Measurements from ENCODE around the gene LMF1.

LMF1 gene

GRCh38 chr16:967077-967541 is 3.7 kb downstream of the LMF1 start:
- H3K4me3 ChIP-seq (ENCODE audit: low read depth in 1 of 5, low read length in 5 of 5) = no peak overlapping the region
- H3K9ac ChIP-seq (ENCODE audit: low read length in 5 of 5) = no peak overlapping the region
- peaks cover 4 to 30% (median 24%) of the 10 kb centered on the region in 5 donors for H3K4me1 ChIP-seq (ENCODE audit: control insufficient read depth in 5 of 5, insufficient read depth in 5 of 5, low read length in 5 of 5)
- peaks cover 0 to 12% (median 4%) of the 10 kb centered on the region in 5 donors for H3K9me3 ChIP-seq (ENCODE audit: control insufficient read depth in 5 of 5, low read length in 5 of 5)
- H3K27me3 ChIP-seq (ENCODE audit: control insufficient read depth in 5 of 5, insufficient read depth in 4 of 5, low read length in 5 of 5) = peaks cover 0 to 2% (median 0%) of the 10 kb centered on the region in 5 donors
- H3K36me3 ChIP-seq (ENCODE audit: control insufficient read depth in 5 of 5, insufficient read depth in 5 of 5, low read length in 5 of 5) = peaks cover 0 to 31% (median 12%) of the 10 kb centered on the region in 5 donors
- H3K27ac ChIP-seq (ENCODE audit: low read depth, low read length) = no peak overlapping the region

GRCh38 chr16:966505-966904 is 4.3 kb downstream of the LMF1 start:
- Histone ChIP-seq H3K36me3 (ENCODE audit: control insufficient read depth in 5 of 5, insufficient read depth in 5 of 5, low read length in 5 of 5) (peaks cover 0 to 31% (median 12%) of the 10 kb centered on the region in 5 donors), H3K9ac (ENCODE audit: low read length in 5 of 5) (no peak overlapping the region), H3K27ac (ENCODE audit: low read depth, low read length) (no peak overlapping the region), H3K9me3 (ENCODE audit: control insufficient read depth in 5 of 5, low read length in 5 of 5) (peaks cover 0 to 11% (median 4%) of the 10 kb centered on the region in 5 donors), H3K4me1 (ENCODE audit: control insufficient read depth in 5 of 5, insufficient read depth in 5 of 5, low read length in 5 of 5) (peaks cover 6 to 30% (median 24%) of the 10 kb centered on the region in 5 donors), H3K27me3 (ENCODE audit: control insufficient read depth in 5 of 5, insufficient read depth in 4 of 5, low read length in 5 of 5) (peaks cover 0 to 2% (median 0%) of the 10 kb centered on the region in 5 donors), H3K4me3 (ENCODE audit: low read depth in 1 of 5, low read length in 5 of 5) (no peak overlapping the region)

DNA sequence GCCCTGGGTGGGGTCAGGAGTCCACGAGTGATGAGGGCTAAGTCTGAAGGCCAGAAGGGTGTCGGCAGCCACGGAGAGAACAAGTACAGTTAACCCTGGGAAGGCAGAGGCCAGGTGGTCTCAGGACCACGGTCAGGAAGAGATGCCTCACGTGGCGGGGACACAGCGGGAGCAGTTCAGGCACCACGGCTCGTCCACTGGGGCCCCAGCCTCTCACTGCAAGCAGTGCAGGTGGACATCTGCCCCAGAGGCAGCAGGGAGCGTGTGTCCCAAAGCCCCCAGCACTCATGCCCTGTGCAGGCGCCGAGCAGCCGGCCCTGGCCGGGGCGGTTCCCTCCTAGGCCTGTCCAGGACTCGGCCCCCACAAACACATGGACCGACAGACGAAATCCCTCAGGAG is 4.7 kb downstream of the LMF1 start:
- H3K36me3 ChIP-seq (ENCODE audit: control insufficient read depth in 5 of 5, insufficient read depth in 5 of 5, low read length in 5 of 5) = peaks cover 0 to 31% (median 12%) of the 10 kb centered on the region in 5 donors
- H3K4me3 ChIP-seq (ENCODE audit: low read depth in 1 of 5, low read length in 5 of 5) = no peak overlapping the region
- no peaks in the 10 kb centered on the region for H3K27me3 ChIP-seq (ENCODE audit: control insufficient read depth in 5 of 5, insufficient read depth in 4 of 5, low read length in 5 of 5)
- peaks cover 0 to 9% (median 4%) of the 10 kb centered on the region in 5 donors for H3K9me3 ChIP-seq (ENCODE audit: control insufficient read depth in 5 of 5, low read length in 5 of 5)
- peaks cover 6 to 26% (median 20%) of the 10 kb centered on the region in 5 donors for H3K4me1 ChIP-seq (ENCODE audit: control insufficient read depth in 5 of 5, insufficient read depth in 5 of 5, low read length in 5 of 5)
- H3K9ac ChIP-seq (ENCODE audit: low read length in 5 of 5) = no peak overlapping the region
- no peak overlapping the region for H3K27ac ChIP-seq (ENCODE audit: low read depth, low read length)

DNA sequence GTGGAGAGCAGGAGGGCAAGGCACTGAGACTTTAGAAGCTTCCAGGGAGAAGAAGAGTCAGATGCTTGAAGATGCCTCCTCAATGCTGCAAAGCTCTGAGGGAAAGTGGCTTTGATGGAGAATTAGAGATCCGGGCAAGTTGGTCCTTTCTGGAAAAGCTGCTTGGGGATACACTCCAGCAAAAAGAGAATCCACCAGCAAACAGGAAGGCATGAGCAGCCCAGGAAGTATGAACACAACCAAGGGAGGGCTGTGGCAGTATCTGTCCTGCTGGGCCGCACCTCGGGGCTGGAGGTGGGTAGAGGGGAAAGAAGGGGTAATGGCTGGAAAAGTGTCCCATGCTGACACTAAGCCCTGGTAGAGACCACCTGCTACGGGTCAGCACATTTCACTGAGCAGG is 5.3 kb downstream of the LMF1 start:
- Histone ChIP-seq H3K9ac (ENCODE audit: low read length in 5 of 5) (no peak overlapping the region), H3K27me3 (ENCODE audit: control insufficient read depth in 5 of 5, insufficient read depth in 4 of 5, low read length in 5 of 5) (no peaks in the 10 kb centered on the region), H3K4me3 (ENCODE audit: low read depth in 1 of 5, low read length in 5 of 5) (no peak overlapping the region), H3K27ac (ENCODE audit: low read depth, low read length) (no peak overlapping the region), H3K9me3 (ENCODE audit: control insufficient read depth in 5 of 5, low read length in 5 of 5) (peaks cover 0 to 9% (median 4%) of the 10 kb centered on the region in 5 donors), H3K4me1 (ENCODE audit: control insufficient read depth in 5 of 5, insufficient read depth in 5 of 5, low read length in 5 of 5) (peaks cover 6 to 26% (median 18%) of the 10 kb centered on the region in 5 donors), H3K36me3 (ENCODE audit: control insufficient read depth in 5 of 5, insufficient read depth in 5 of 5, low read length in 5 of 5) (peaks cover 0 to 31% (median 12%) of the 10 kb centered on the region in 5 donors)

- H3K27ac ChIP-seq (ENCODE audit: low read depth, low read length) = no peak overlapping the region
- no peaks in the 10 kb centered on the region for H3K27me3 ChIP-seq (ENCODE audit: control insufficient read depth in 5 of 5, insufficient read depth in 4 of 5, low read length in 5 of 5)
- peaks cover 6 to 23% (median 13%) of the 10 kb centered on the region in 5 donors for H3K4me1 ChIP-seq (ENCODE audit: control insufficient read depth in 5 of 5, insufficient read depth in 5 of 5, low read length in 5 of 5)
- no peak overlapping the region for H3K9ac ChIP-seq (ENCODE audit: low read length in 5 of 5)
- H3K36me3 ChIP-seq (ENCODE audit: control insufficient read depth in 5 of 5, insufficient read depth in 5 of 5, low read length in 5 of 5) = peaks cover 0 to 31% (median 12%) of the 10 kb centered on the region in 5 donors
- H3K9me3 ChIP-seq (ENCODE audit: control insufficient read depth in 5 of 5, low read length in 5 of 5) = peaks cover 0 to 9% (median 4%) of the 10 kb centered on the region in 5 donors
- no peak overlapping the region for H3K4me3 ChIP-seq (ENCODE audit: low read depth in 1 of 5, low read length in 5 of 5)
These were observed 5.8 kb downstream of the LMF1 start for GRCh38 chr16:965036-965395.

GRCh38 chr16:964356-965035 is 6.3 kb downstream of the LMF1 start:
- no peak overlapping the region for H3K27ac ChIP-seq (ENCODE audit: low read depth, low read length)
- H3K4me1 ChIP-seq (ENCODE audit: control insufficient read depth in 5 of 5, insufficient read depth in 5 of 5, low read length in 5 of 5) = peaks cover 4 to 18% (median 8%) of the 10 kb centered on the region in 5 donors

GRCh38 chr16:963913-964312 is 6.9 kb downstream of the LMF1 start:
- peaks cover 0 to 9% (median 4%) of the 10 kb centered on the region in 5 donors for H3K9me3 ChIP-seq (ENCODE audit: control insufficient read depth in 5 of 5, low read length in 5 of 5)
- no peaks in the 10 kb centered on the region for H3K27me3 ChIP-seq (ENCODE audit: control insufficient read depth in 5 of 5, insufficient read depth in 4 of 5, low read length in 5 of 5)
- H3K4me1 ChIP-seq (ENCODE audit: control insufficient read depth in 5 of 5, insufficient read depth in 5 of 5, low read length in 5 of 5) = peaks cover 0 to 14% (median 5%) of the 10 kb centered on the region in 5 donors
- H3K27ac ChIP-seq (ENCODE audit: low read depth, low read length) = no peak overlapping the region
- H3K36me3 ChIP-seq (ENCODE audit: control insufficient read depth in 5 of 5, insufficient read depth in 5 of 5, low read length in 5 of 5) = peaks cover 0 to 31% (median 12%) of the 10 kb centered on the region in 5 donors
- H3K4me3 ChIP-seq (ENCODE audit: low read depth in 1 of 5, low read length in 5 of 5) = peak overlapping the region in 1 of 5 donors; percentile 14
- H3K9ac ChIP-seq (ENCODE audit: low read length in 5 of 5) = no peak overlapping the region

More at GRCh38 chr16:964356-965035, 6.3 kb downstream of the LMF1 start:
- H3K36me3 ChIP-seq (ENCODE audit: control insufficient read depth in 5 of 5, insufficient read depth in 5 of 5, low read length in 5 of 5) = peaks cover 0 to 31% (median 12%) of the 10 kb centered on the region in 5 donors
- no peak overlapping the region for H3K9ac ChIP-seq (ENCODE audit: low read length in 5 of 5)
- H3K4me3 ChIP-seq (ENCODE audit: low read depth in 1 of 5, low read length in 5 of 5) = no peak overlapping the region
- no peaks in the 10 kb centered on the region for H3K27me3 ChIP-seq (ENCODE audit: control insufficient read depth in 5 of 5, insufficient read depth in 4 of 5, low read length in 5 of 5)
- H3K9me3 ChIP-seq (ENCODE audit: control insufficient read depth in 5 of 5, low read length in 5 of 5) = peaks cover 0 to 9% (median 4%) of the 10 kb centered on the region in 5 donors

DNA sequence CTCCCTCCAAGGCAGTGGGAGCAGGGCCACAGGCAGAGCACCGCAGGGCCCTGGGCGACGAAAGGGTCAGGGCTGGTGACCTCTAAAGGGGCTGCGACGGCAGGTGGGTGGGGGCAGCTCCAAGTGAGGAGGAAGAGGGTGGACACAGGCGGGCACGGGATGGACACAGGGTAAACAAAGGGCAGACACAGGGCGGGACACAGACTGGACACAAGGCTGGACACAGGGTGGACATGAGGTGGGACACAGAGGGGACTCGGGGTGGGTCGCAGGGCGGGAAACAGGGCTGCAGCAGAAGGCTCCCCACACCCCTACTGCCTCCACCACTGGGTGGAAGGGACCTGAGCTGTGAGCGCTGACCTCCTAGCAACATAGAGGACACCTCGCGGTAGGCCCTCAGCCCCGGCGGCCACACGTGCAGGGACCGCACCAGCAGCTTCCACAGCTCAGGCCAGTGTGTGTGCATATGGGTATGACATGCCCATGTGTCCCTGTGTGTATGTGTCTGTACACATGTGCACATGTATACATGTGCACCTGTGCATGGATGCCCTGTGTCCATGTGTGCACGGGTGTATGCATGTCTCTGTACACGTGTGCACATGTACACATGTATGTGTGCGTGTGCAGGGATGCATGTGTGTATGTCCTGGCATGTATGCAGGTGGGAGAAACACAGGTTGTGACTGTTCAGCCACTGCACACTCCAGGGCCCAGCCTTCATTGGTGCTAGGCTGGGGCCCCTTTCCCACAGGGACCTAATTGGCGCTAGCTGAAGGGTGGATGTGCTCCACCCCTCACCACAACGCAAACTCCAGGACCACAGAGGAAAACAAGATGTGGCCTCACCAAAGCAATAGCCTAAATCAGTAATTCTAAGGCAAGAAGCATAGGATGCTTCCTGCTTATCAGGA is 7.6 kb downstream of the LMF1 start:
- no peak overlapping the region for H3K27ac ChIP-seq (ENCODE audit: low read depth, low read length)
- H3K9me3 ChIP-seq (ENCODE audit: control insufficient read depth in 5 of 5, low read length in 5 of 5) = peaks cover 0 to 9% (median 4%) of the 10 kb centered on the region in 5 donors
- H3K27me3 ChIP-seq (ENCODE audit: control insufficient read depth in 5 of 5, insufficient read depth in 4 of 5, low read length in 5 of 5) = no peaks in the 10 kb centered on the region
- H3K9ac ChIP-seq (ENCODE audit: low read length in 5 of 5) = no peak overlapping the region
- H3K4me3 ChIP-seq (ENCODE audit: low read depth in 1 of 5, low read length in 5 of 5) = no peak overlapping the region
- H3K4me1 ChIP-seq (ENCODE audit: control insufficient read depth in 5 of 5, insufficient read depth in 5 of 5, low read length in 5 of 5) = peaks cover 0 to 14% (median 5%) of the 10 kb centered on the region in 5 donors
- H3K36me3 ChIP-seq (ENCODE audit: control insufficient read depth in 5 of 5, insufficient read depth in 5 of 5, low read length in 5 of 5) = peaks cover 0 to 31% (median 12%) of the 10 kb centered on the region in 5 donors

GRCh38 chr16:962366-962765 is 8.4 kb downstream of the LMF1 start:
- Histone ChIP-seq H3K4me3 (ENCODE audit: low read depth in 1 of 5, low read length in 5 of 5) (no peak overlapping the region), H3K27me3 (ENCODE audit: control insufficient read depth in 5 of 5, insufficient read depth in 4 of 5, low read length in 5 of 5) (no peaks in the 10 kb centered on the region), H3K27ac (ENCODE audit: low read depth, low read length) (no peak overlapping the region), H3K9ac (ENCODE audit: low read length in 5 of 5) (no peak overlapping the region), H3K36me3 (ENCODE audit: control insufficient read depth in 5 of 5, insufficient read depth in 5 of 5, low read length in 5 of 5) (peaks cover 0 to 24% (median 8%) of the 10 kb centered on the region in 5 donors), H3K4me1 (ENCODE audit: control insufficient read depth in 5 of 5, insufficient read depth in 5 of 5, low read length in 5 of 5) (peaks cover 0 to 14% (median 5%) of the 10 kb centered on the region in 5 donors), H3K9me3 (ENCODE audit: control insufficient read depth in 5 of 5, low read length in 5 of 5) (peaks cover 0 to 9% (median 4%) of the 10 kb centered on the region in 5 donors)

Measured in subcutaneous abdominal adipose tissue (tissue), 5 donors.